K562 (cell line): Measurements from ENCODE around the gene PVALEF. TPM values are rescaled to one million over a fixed set of nuclear protein-coding genes. Genes with fewer than 3 reads are reported as not detected.

Experiments
- ATAC-seq: fragments of 200-7000 bp; cut with Tn5 transposase; 3 replicates; pipeline ENCODE4 v1.9.1; 2020; ENCODE audit warnings: moderate library complexity
- BruUV-seq: library from RNA; stranded (reverse); fragments of 400-500 nt; replicated peaks from 2 replicates; lab custom pipeline; 2021; lab: Mats Ljungman, UMichigan
- CTCF ChIA-PET: fragments of 300-600 bp; formaldehyde crosslinking; extraction: SDS; loops from one replicate; lab custom pipeline; 2021; ENCODE audit warnings: low intra/inter-chr PET ratio; lab: Yijun Ruan, JAX
- POLR2A ChIA-PET: fragments of 300-600, 350-650 bp; sonication (Branson Sonifier 250); formaldehyde crosslinking; extraction: SDS; loops from one replicate; lab custom pipeline; 2021; ENCODE audit warnings: antibody characterized with exemption, inconsistent platforms; lab: Yijun Ruan, JAX
- DNase-seq, 4 experiments: peaks; one replicate each; pipeline versions ENCODE4 v3.0.0 to v3.0.0-alpha.2; 2011 to 2018; ENCODE audit warnings: low spot score in 3 of 4, mixed read lengths in 3 of 4; ENCODE audit errors: extremely low read depth in 1 of 4
- FAIRE-seq: peaks from 2 replicates; lab custom pipeline; 2011; peaks lifted over from hg19 to GRCh38; lab: Jason Lieb, UNC
- H2AFZ ChIP-seq: 2 replicates; pipeline ENCODE4 v1.6.0; 2011; ENCODE audit warnings: low read depth, low read length, control low read depth, inconsistent platforms
- H3K27ac ChIP-seq: fragments of 200-600 bp; 3 replicates; pipeline ENCODE4 v1.8.0; 2011; ENCODE audit warnings: low read depth, mild to moderate bottlenecking, control low read depth, inconsistent platforms, low read length, moderate library complexity, mixed read lengths; ENCODE audit errors: extremely low read depth
- H3K27me3 ChIP-seq, 2 experiments: fragments of 300-600 bp in 1 of 2; 2 replicates in 1 of 2; 3 replicates in 1 of 2; pipeline versions ENCODE4 v1.6.0 to v1.8.0; 2011; ENCODE audit warnings: inconsistent platforms in 2 of 2, low read length in 2 of 2, mild to moderate bottlenecking in 1 of 2, mixed read lengths in 1 of 2, moderate library complexity in 1 of 2; ENCODE audit not compliant: control insufficient read depth in 2 of 2, insufficient read depth in 2 of 2
- H3K36me3 ChIP-seq: fragments of 300-600 bp; 3 replicates; pipeline ENCODE4 v1.8.0; 2011; ENCODE audit warnings: mild to moderate bottlenecking, low read length, inconsistent platforms; ENCODE audit not compliant: control insufficient read depth, insufficient read depth
- H3K4me1 ChIP-seq, 2 experiments: fragments of 200-600 bp in 1 of 2; replicated peaks in 1 of 2; 2 replicates in 1 of 2; 3 replicates in 1 of 2; pipeline versions ENCODE4 v1.5.1 to v1.8.0; 2011; ENCODE audit warnings: inconsistent platforms in 2 of 2, low read length in 2 of 2, mild to moderate bottlenecking in 1 of 2, mixed read lengths in 1 of 2, moderate library complexity in 1 of 2; ENCODE audit not compliant: control insufficient read depth in 2 of 2, insufficient read depth in 2 of 2
- H3K4me2 ChIP-seq: 2 replicates; pipeline ENCODE4 v1.6.1; 2011; ENCODE audit warnings: low read length, control low read depth, inconsistent platforms, mixed read lengths; ENCODE audit not compliant: insufficient read depth
- H3K4me3 ChIP-seq: fragments of 200-600 bp; sonication (generic), shearing (Covaris generic); 2 replicates; pipeline ENCODE4 v1.5.1; 2016; ENCODE audit warnings: control low read depth, inconsistent platforms
- H3K79me2 ChIP-seq: fragments of 200-600 bp; 3 replicates; pipeline ENCODE4 v1.8.0; 2011; ENCODE audit warnings: low read length, inconsistent platforms; ENCODE audit not compliant: control insufficient read depth, insufficient read depth
- H3K9ac ChIP-seq, 2 experiments: 2 replicates each; pipeline versions ENCODE4 v1.6.0 to v1.6.1; 2011; ENCODE audit warnings: low read depth in 2 of 2, low read length in 2 of 2, control low read depth in 1 of 2, inconsistent platforms in 1 of 2, mild to moderate bottlenecking in 1 of 2, mixed read lengths in 1 of 2; ENCODE audit not compliant: insufficient read depth in 1 of 2
- H3K9me1 ChIP-seq: one replicate; pipeline ENCODE4 v1.6.0; 2011; ENCODE audit warnings: inconsistent platforms, mild to moderate bottlenecking, low read length, moderate library complexity; ENCODE audit not compliant: control insufficient read depth, insufficient read depth
- H3K9me3 ChIP-seq: replicated peaks from 2 replicates; pipeline ENCODE4 v1.5.1; 2011; ENCODE audit warnings: low read depth, low read length, inconsistent platforms; ENCODE audit not compliant: control insufficient read depth, insufficient read depth
- H4K20me1 ChIP-seq: replicated peaks from 2 replicates; pipeline ENCODE4 v1.6.1; 2011; ENCODE audit warnings: low read length, inconsistent platforms, mixed read lengths; ENCODE audit not compliant: control insufficient read depth, insufficient read depth
- ATF6 ChIP-seq: sonication (generic); formaldehyde crosslinking; IDR thresholded peaks from 2 replicates; pipeline ENCODE4 v1.4.0; 2020; ENCODE audit warnings: mild to moderate bottlenecking, missing genetic modification reagents
- FUS ChIP-seq: fragments of 200-400 bp; formaldehyde crosslinking; optimal IDR thresholded peaks from 2 replicates; pipeline ENCODE3; 2017; ENCODE audit warnings: low read depth, low read length
- HDAC8 ChIP-seq: fragments of 450-650 bp; IDR thresholded peaks from 2 replicates; pipeline ENCODE4 v1.6.1; 2016; ENCODE audit warnings: mild to moderate bottlenecking, missing genetic modification characterization, moderate library complexity, missing compliant biosample characterization
- HNRNPUL1 ChIP-seq: fragments of 200-400 bp; formaldehyde crosslinking; IDR thresholded peaks from 2 replicates; pipeline ENCODE4 v1.6.1; 2017; ENCODE audit warnings: low read length
- IFI16 ChIP-seq: fragments of 250-450 bp; sonication (Bioruptor Pico); IDR thresholded peaks from 2 replicates; pipeline ENCODE4 v2.1.2; 2022; ENCODE audit warnings: mild to moderate bottlenecking, inconsistent platforms
- KDM1A ChIP-seq, 2 experiments: fragments of 450-650 bp; IDR thresholded peaks; 2 replicates each; pipeline ENCODE4 v1.6.1; 2016; ENCODE audit warnings: mild to moderate bottlenecking in 2 of 2
- NR3C1 ChIP-seq: sonication (generic); formaldehyde crosslinking; IDR thresholded peaks from 2 replicates; pipeline ENCODE4 v1.8.1; 2022; ENCODE audit warnings: missing genetic modification reagents
- PHF20 ChIP-seq: fragments of 450-650 bp; IDR thresholded peaks from 2 replicates; pipeline ENCODE4 v1.6.1; 2018; ENCODE audit not compliant: partially characterized antibody
- POLR3G ChIP-seq: IDR thresholded peaks from 2 replicates; pipeline ENCODE4 v1.6.1; 2011; ENCODE audit not compliant: insufficient read length, insufficient replicate concordance; ENCODE audit errors: extremely low read depth
- SRSF9 ChIP-seq: fragments of 200-400 bp; formaldehyde crosslinking; IDR thresholded peaks from 2 replicates; pipeline ENCODE4 v1.6.1; 2017; ENCODE audit warnings: low read depth, low read length, borderline replicate concordance
- TAF7 ChIP-seq: fragments of 450-650 bp; IDR thresholded peaks from 2 replicates; pipeline ENCODE4 v1.6.1; 2016; ENCODE audit warnings: missing genetic modification characterization, missing compliant biosample characterization
- TSHZ1 ChIP-seq: fragments of 250-450 bp; sonication (Bioruptor Pico); IDR thresholded peaks from 2 replicates; pipeline ENCODE4 v1.4.0; 2020; ENCODE audit warnings: mild to moderate bottlenecking, moderate library complexity
- ZBTB17 ChIP-seq: fragments of 450-650 bp; formaldehyde crosslinking; IDR thresholded peaks from 2 replicates; pipeline ENCODE4 v1.4.0; 2020; ENCODE audit warnings: mild to moderate bottlenecking
- ZNF324 ChIP-seq: fragments of 250-450 bp; sonication (Bioruptor Pico); IDR thresholded peaks from 2 replicates; pipeline ENCODE4 v1.4.0; 2020; ENCODE audit warnings: mild to moderate bottlenecking
- ZNF696 ChIP-seq: fragments of 250-450 bp; sonication (Bioruptor Pico); conservative IDR thresholded peaks from 2 replicates; pipeline ENCODE4 v1.4.0; 2020; ENCODE audit warnings: mild to moderate bottlenecking, moderate library complexity
- WGBS: fragments of 100-300 bp; shearing (Covaris generic); methylation state at CpG from one replicate; pipeline ENCODE4 v1.1.6; 2016; ENCODE audit warnings: low coverage, mixed read lengths; ENCODE audit not compliant: insufficient coverage; ENCODE audit errors: missing lambda C conversion rate; 5-methylcytosine and 5-hydroxymethylcytosine counted together
- in situ Hi-C: fragments of 300-500 bp; cut with MboI; formaldehyde crosslinking; loops from 4 replicates; pipeline ENCODE4 v1.15.0; 2018; ENCODE audit warnings: inconsistent platforms, mixed read lengths
- intact Hi-C: fragments of 100-400 bp; cut with micrococcal nuclease; formaldehyde crosslinking; loops from 2 replicates; pipeline ENCODE4 v1.14.2; 2022
- polyA plus RNA-seq, 8 experiments: library from polyadenylated mRNA; depleted of rRNA in 4 of 8; stranded (reverse) in 5 of 8; unstranded in 3 of 8; fragments of >200 nt; fragmentation: Nextera tagmentation in 2 of 8; fragmentation: Illumina TruSeq in 1 of 8; extraction: Ambion mirVana in 2 of 8; extraction: Trizol in 1 of 8; gene quantifications; 2 replicates each; pipeline versions ENCODE4 v1.2.1 to v1.2.3, GENCODE V29; 2011 to 2014; ENCODE audit warnings: inconsistent platforms in 1 of 8, missing spikeins in 1 of 8
- total RNA-seq, 7 experiments: library from RNA; depleted of rRNA in 6 of 7; stranded (reverse); fragments of >200 nt in 6 of 7; fragmentation: Illumina TruSeq in 2 of 7; extraction: Trizol in 2 of 7; gene quantifications; 2 replicates each; pipeline versions ENCODE4 v1.2.1 to v1.2.3, GENCODE V29; 2011 to 2021; ENCODE audit warnings: low replicate concordance in 1 of 7

Gene PVALEF
- total and polyA plus RNA-seq, 9 of the 15 experiments (the other 6 are each of a cell fraction or from before 2014, with no cell fraction given) = not detected

GRCh38 chr17:81159611-81160265 lies 5.6 kb upstream of the PVALEF start:
- no peaks in the 10 kb centered on the region; the same call in 1 of the 2 replicates for H4K20me1 ChIP-seq

More at GRCh38 chr17:81159611-81160265, 5.6 kb upstream of the PVALEF start:
- H3K4me2 ChIP-seq = no peak overlapping the region
- H3K36me3 ChIP-seq = no peaks in the 10 kb centered on the region
- no peaks in the 10 kb centered on the region for H3K9me1 ChIP-seq
- intact Hi-C loops (no loop called here), in situ Hi-C loops (no loop called here)
- H2AFZ ChIP-seq = no peak overlapping the region
- H3K9me3 ChIP-seq = no peaks in the 10 kb centered on the region
- H3K4me1 ChIP-seq = peaks cover 0 to 74% of the 10 kb centered on the region in 2 experiments; a peak in 2 of 5 replicates
- WGBS = 10% methylated on average over 12 of the region's 25 CpGs
- TF ChIP-seq ZBTB17 (CRISPR knock-in tag) = no peak
- no peak for TF ChIP-seq FUS
- no peak for TF ChIP-seq KDM1A (IDR thresholded peaks at IDR 0.05)
- no peak for TF ChIP-seq ATF6
- no peak for TF ChIP-seq PHF20
- TF ChIP-seq HNRNPUL1 = no peak
- TF ChIP-seq NR3C1 (CRISPR knock-in tag) = no peak
- TF ChIP-seq POLR3G = no peak
- no peak for TF ChIP-seq TAF7 (tag)
- TF ChIP-seq HDAC8 (tag) = no peak
- TF ChIP-seq IFI16 (CRISPR knock-in tag) = no peak
- no peak for TF ChIP-seq SRSF9
- no peak for TF ChIP-seq TSHZ1 (CRISPR knock-in tag)
- TF ChIP-seq ZNF696 = no peak
- TF ChIP-seq ZNF324 = no peak
- H3K27ac ChIP-seq = no peak overlapping the region
- H3K4me3 ChIP-seq = no peak overlapping the region
- no peak for DNase-seq
- no peak for ATAC-seq
- peaks cover 41 to 91% of the 10 kb centered on the region in 2 experiments; a peak in 4 of 5 replicates for H3K27me3 ChIP-seq
- no peaks in the 10 kb centered on the region for H3K79me2 ChIP-seq
- ChIA-PET CTCF (no interaction called here), POLR2A (no interaction called here)
- H3K9ac ChIP-seq = no peak overlapping the region
- no TSS peak for BruUV-seq
- FAIRE-seq = no peak
